ENCODE measurements around the gene AGER.
A peak's percentile ranks its signal among the peaks of the same experiment; 100 is the strongest.
"Not testable (repeated sequence)": the region's sequence is repeated elsewhere in the genome, so short reads cannot be mapped to it uniquely, and the experiment has no call there.

AGER gene

DNA sequence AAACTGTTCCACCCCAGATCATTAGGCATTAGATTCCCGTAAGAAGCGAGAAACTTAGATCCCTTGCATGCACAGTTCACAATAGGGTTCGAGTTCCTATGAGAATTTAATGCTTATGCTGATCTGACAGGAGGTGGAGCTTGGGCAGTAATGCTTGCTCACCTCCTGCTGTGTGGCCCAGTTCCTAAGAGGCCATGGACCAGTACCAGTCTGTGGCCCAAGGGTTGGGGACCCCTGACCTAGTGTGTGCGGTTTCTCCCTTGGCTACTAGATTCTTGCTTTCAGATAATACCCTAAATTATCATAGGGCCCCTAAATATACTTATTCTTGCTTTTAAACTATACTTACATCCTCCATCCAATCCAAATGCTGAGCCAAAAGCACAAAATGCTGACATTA is 10.3 kb upstream of the AGER start:
- no peaks in the 10 kb centered on the region for H3K27me3 Mint-ChIP-seq (ENCODE audit: low read depth)
- H3K4me1 Mint-ChIP-seq (ENCODE audit: low read depth), result peaks cover 27% of the 10 kb centered on the region
- H3K9me3 Mint-ChIP-seq, result no peaks in the 10 kb centered on the region
- H3K27ac Mint-ChIP-seq, result no peak overlapping the region
- H3K36me3 Mint-ChIP-seq (ENCODE audit: low read depth), result peaks cover 26% of the 10 kb centered on the region
- peak overlapping the region; percentile 100 for H3K4me3 Mint-ChIP-seq
- DNase-seq (ENCODE audit: low spot score), result no peak

DNA sequence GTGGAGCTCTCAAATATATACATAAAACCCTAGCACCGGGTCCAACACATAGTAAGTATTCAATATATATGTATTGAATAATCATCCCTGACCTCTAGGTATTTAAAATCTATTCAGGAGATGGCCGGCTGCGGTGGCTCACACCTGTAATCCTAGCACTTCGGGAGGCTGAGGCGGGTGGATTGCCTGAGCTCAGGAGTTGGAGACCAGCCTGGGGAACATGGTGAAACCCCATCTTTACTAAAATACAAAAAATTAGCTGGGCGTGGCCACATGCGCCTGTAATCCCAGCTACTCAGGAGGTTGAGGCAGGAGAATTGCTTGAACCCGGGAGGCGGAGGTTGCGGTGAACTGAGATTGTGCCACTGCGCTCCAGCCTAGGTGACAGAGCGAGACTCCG is 9.0 kb upstream of the AGER start:
- not testable (repeated sequence) for H3K27me3 Mint-ChIP-seq (ENCODE audit: low read depth); H3K9me3 Mint-ChIP-seq; DNase-seq (ENCODE audit: low spot score)
- Mint-ChIP-seq H3K4me1 (ENCODE audit: low read depth) (peaks cover 37% of the 10 kb centered on the region), H3K27ac (peak overlapping the region; percentile 97), H3K36me3 (ENCODE audit: low read depth) (peaks cover 37% of the 10 kb centered on the region), H3K4me3 (peak overlapping the region; percentile 100)

DNA sequence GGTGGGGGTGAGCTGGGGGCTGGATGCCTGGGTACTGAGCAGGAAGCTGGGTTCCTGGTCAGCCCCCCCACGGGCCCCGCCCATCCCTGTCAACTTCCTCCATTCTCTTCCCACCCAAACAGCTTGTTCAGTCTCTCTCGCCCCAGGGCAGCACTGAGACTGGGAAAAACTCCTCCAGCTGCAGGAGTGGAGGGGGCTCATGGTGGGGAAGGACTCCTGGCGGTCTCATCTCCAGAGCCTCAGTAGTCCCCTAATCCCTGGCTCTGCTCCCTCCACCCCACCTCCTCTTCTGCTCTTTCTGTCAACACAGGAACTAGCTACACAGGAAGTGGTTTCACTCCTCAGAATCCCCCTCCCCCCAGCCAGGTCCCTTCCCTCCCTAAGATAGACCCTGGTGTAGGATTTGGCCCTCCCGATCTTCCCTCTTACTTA is 8.6 kb upstream of the AGER start, which contains the start of gene GPSM3:
Gene GPSM3 (minus strand): TSS at position 36 of the 432 bp plus-strand sequence. CDS start 130 bp downstream, outside the sequence.
- Mint-ChIP-seq H3K36me3 (ENCODE audit: low read depth) (peaks cover 42% of the 10 kb centered on the region), H3K27me3 (ENCODE audit: low read depth) (no peaks in the 10 kb centered on the region), H3K4me3 (peak within 1 kb of the TSS; percentile 100), H3K9me3 (no peaks in the 10 kb centered on the region), H3K27ac (peak within 1 kb of the TSS; percentile 97), H3K4me1 (ENCODE audit: low read depth) (peaks cover 37% of the 10 kb centered on the region)
- DNase-seq (ENCODE audit: low spot score), result peak; percentile 56

DNA sequence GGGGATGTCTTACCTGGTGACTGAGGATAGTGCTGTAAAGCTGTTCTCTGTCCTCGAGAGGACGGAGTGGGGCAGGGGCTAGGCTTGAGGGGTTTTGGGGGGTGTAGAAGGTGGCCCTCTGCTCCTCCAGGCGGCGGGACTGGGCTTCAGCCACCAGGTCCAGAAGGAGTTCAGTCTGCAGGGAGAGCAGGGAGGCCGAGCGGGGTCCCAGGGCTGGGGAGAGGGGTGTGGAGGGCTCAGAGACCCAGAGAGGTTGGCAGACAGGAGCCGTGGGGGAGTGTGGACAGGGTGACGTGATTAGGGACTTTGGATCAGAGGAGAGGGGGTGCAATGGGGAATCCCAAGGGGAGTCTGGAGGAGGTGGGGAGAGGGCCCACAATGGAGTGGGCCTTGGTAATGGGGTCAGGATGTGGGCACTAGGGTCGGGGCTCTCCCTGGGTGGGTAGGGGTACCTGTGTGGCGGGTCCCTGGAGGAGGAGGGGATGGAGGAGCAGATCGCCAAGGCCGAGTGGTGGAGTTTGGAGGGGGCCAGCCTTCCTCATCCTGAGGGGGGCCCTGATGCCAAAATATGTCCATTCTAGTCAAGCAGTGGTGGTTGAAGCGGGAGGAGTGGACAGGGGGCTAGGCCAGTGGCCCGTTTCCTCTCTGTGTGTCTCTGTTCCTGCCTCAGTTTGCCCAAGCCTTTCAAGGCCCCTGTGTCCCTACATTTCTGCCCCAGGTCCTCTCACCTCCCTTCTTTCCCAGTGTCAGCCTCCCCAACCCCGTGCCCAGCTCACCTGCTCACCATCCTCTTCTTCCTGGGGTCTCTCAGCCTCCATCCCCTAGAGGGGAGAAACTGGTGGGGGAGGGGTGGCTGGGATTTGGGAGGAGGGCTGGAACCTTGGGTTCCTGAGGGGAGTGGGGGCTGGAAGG is 7.9 kb upstream of the AGER start:
- Mint-ChIP-seq H3K27me3 (ENCODE audit: low read depth) (no peaks in the 10 kb centered on the region), H3K27ac (peak overlapping the region; percentile 97), H3K36me3 (ENCODE audit: low read depth) (peaks cover 49% of the 10 kb centered on the region), H3K4me1 (ENCODE audit: low read depth) (peaks cover 42% of the 10 kb centered on the region), H3K4me3 (peak overlapping the region; percentile 100), H3K9me3 (no peaks in the 10 kb centered on the region)
- no peak for DNase-seq (ENCODE audit: low spot score)

DNA sequence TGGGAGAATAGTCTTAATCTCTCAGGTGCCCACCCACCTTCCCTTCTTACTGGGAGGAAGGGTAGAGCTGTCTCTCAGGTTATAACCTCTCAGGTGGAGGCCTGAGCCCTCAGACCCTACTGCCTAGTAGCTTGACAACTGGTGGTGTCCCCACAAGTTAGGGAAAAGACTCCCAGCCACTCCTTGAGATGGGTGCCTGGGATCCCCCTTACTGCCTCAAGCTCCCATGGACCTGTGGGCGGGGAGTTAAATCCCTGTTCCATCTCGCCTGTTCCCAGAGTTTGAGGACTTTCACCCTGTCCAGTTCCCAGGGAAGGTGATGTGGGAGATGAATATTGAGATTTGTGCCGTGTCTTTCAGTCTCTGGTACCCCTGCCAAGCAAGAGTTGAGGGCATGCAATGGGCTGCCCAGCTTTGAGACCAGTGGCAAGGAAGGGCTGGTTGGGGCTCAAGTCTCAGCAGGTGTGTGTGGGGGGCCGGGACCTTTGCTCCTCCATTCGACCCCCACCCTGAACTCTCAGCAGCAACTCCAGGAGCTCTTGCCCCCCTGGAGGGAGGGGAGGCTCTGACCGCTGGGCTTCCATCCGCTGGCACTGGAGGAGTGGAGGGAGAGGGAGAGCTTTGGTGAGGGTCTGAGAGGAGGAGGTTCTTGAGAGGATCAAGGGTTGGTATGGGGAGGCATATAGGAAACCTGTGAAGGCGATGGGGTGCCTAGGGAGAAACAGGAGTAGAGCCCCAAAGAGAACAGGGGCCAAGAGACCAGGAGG is 7.0 kb upstream of the AGER start:
- H3K4me3 Mint-ChIP-seq, result peak overlapping the region; percentile 100
- H3K27me3 Mint-ChIP-seq (ENCODE audit: low read depth), result no peaks in the 10 kb centered on the region
- peaks cover 57% of the 10 kb centered on the region for H3K36me3 Mint-ChIP-seq (ENCODE audit: low read depth)
- DNase-seq (ENCODE audit: low spot score), result no peak
- H3K27ac Mint-ChIP-seq, result peak overlapping the region; percentile 97
- no peaks in the 10 kb centered on the region for H3K9me3 Mint-ChIP-seq
- peaks cover 46% of the 10 kb centered on the region for H3K4me1 Mint-ChIP-seq (ENCODE audit: low read depth)

DNA sequence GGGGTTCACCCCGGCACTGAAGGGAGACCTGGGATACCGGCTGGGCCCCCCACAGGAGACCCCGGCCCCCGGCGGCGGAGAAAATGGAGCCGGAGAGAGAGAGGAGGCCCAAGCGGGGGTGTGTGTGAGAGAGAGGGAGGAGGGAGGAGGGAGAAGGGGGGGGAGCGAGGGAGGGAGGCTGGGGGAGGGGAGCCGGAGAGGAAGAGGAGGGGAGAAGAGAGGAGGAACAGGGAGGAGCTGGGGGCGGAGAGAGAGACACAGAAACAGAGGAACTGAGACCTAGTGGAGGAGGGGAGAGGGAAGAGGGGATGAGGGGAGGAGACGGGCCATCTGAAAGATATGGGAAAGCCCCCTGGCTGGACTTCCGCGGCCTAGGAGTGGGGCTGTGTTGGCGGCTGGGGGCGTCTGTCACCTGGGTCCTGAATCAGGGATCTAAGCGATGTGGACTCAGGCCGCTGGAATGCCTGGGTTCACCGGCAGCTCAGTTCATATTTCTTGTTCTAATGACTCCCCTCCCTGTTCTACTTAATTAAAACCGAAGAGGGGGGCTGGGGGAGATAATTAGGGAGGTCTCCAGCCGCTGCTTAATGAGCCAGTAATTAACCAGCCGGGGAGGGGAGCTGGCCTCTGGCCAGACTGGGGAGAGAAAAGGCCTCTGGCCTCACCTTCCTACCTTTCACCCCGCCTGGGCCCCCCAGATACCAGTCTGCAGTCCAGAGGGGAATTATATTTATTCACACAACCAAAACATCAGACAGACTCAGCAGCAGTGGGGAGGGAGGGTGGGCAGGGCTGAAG is 6.2 kb upstream of the AGER start, which contains the start of gene PBX2:
Gene PBX2 (minus strand): TSS at position 149 of the 798 bp plus-strand sequence. CDS start 287 bp downstream, outside the sequence.
- Mint-ChIP-seq H3K9me3 (no peaks in the 10 kb centered on the region), H3K27me3 (ENCODE audit: low read depth) (no peaks in the 10 kb centered on the region), H3K4me3 (peak within 1 kb of the TSS; percentile 100), H3K4me1 (ENCODE audit: low read depth) (peaks cover 46% of the 10 kb centered on the region), H3K27ac (peak within 1 kb of the TSS; percentile 97), H3K36me3 (ENCODE audit: low read depth) (peaks cover 65% of the 10 kb centered on the region)
- DNase-seq (ENCODE audit: low spot score), result peak; percentile 75

DNA sequence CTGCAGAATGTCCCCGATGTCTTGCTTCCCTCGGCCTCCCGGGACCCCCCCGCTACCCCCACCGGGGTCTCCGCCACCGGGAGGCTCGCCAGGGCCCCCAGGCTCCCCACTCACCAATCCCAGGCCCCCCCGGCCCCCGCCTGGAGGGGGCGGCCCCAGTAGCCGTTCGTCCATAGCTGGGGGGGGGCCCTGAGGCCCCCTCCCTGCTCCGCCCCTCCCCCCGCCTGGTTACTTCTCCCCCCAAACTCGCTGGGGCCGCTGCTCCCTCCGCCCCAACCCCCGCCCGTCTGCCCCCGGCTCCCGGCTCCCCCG is 5.6 kb upstream of the AGER start:
- peak overlapping the region; percentile 77 for H3K27ac Mint-ChIP-seq
- H3K4me1 Mint-ChIP-seq (ENCODE audit: low read depth), result peaks cover 42% of the 10 kb centered on the region
- H3K27me3 Mint-ChIP-seq (ENCODE audit: low read depth), result no peaks in the 10 kb centered on the region

DNA sequence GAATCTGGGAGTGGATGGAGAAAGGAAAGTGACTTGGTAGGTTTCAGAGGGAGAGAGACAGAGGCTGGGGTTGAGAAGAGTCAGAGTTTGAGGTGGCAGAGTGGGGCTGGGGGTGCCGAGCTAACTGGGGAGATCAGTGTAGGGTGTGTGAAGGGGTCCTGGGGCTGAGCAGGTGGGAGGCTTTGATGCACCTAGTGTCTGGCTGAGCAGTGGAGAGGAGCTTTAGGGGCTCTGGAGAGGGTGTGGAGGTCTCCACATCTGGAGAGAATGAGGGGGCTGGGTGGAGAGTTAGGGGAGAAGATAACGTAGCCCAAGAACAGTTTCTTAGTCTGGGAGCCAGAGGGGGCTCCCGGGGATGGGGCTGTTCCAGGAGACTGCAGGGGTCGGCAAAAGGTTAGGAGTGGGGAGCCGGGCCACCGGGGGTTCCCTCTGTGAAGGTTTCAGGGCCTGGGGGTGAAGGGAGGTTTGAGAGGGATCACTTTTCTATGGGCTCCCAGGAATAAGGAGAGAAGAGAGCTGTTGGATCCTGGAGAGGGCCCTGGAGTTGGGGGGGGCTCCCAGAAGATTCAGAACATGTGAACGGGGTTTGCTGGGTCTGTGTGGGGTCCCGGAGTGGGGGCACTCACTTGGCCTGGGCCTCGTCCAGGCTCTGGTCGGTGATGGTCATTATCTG is 5.2 kb upstream of the AGER start:
- Mint-ChIP-seq H3K4me1 (ENCODE audit: low read depth) (peaks cover 38% of the 10 kb centered on the region), H3K27ac (peak overlapping the region; percentile 77), H3K36me3 (ENCODE audit: low read depth) (peaks cover 67% of the 10 kb centered on the region), H3K4me3 (peak overlapping the region; percentile 84), H3K27me3 (ENCODE audit: low read depth) (no peaks in the 10 kb centered on the region), H3K9me3 (no peaks in the 10 kb centered on the region)
- no peak for DNase-seq (ENCODE audit: low spot score)

More for the DNA sequence above, 5.6 kb upstream of the AGER start:
- DNase-seq (ENCODE audit: low spot score), result no peak
- Mint-ChIP-seq H3K36me3 (ENCODE audit: low read depth) (peaks cover 65% of the 10 kb centered on the region), H3K9me3 (no peaks in the 10 kb centered on the region), H3K4me3 (peak overlapping the region; percentile 84)

DNA sequence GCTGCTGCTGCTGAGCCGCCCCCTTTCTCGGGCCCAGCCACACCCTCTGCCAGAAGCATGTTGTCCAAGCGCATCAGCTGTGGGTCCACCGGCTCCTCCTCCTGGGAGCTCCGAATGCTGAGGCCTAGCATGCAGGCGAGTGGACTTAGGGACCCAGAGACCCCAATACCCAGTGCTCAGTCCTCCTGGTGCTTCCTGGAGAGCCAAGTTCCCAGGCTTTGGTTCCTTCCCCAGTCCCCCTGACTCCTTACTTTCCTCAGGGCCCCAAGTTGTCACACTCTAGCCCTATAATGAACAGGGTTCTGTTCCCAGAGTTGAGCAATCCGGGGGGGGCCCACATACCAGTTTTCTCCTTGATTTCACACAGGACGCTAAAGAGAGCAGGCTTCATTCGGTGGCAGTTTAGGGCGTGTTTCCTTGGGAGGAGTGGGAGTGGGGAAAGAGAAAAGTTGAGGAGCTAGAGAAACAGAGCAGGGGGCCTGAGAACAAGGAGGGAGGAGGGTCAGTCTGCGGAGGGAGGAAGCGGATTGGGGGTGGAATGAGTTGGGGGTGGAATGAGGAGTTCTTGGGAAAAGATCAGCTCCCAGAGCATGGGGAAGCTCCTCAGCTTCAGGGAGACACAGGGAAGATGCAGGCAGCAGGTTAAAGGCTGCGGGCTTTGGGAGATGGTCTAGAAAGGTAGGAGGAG is 4.5 kb upstream of the AGER start:
- DNase-seq (ENCODE audit: low spot score), result no peak
- Mint-ChIP-seq H3K4me3 (peak overlapping the region; percentile 84), H3K36me3 (ENCODE audit: low read depth) (peaks cover 71% of the 10 kb centered on the region), H3K27ac (peak overlapping the region; percentile 77), H3K27me3 (ENCODE audit: low read depth) (no peaks in the 10 kb centered on the region), H3K9me3 (no peaks in the 10 kb centered on the region), H3K4me1 (ENCODE audit: low read depth) (peaks cover 31% of the 10 kb centered on the region)

DNA sequence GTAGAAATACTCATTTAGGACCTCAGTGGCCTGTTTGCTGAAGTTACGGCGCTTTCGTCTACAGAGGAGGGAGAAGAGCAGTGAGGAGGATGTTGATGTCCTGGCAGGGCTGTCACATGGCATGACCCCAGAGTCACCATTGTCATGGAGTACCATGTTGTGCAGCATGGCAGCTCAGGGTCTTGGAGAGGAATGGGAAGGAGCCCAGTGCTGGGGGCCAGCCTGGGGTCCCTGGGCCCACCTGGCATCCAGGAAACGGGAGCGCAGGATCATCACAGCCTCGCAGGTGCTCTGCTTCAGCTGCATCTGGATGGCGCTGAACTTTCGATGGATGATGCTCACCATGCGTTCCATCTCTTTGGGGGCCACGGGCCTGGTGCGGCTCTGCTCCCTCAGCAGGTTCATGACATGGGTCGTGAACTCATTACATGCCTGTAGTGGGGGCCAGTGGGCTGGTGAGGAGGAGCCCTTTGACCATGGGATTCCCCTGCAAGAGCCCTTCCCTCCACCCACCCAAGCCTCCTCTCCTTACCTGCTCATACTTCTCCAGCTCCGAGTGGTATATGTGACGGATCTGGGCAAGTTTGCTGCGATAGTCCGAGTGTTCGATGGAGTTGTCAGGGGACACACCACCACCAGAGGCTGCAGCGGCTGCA is 3.8 kb upstream of the AGER start:
- H3K27me3 Mint-ChIP-seq (ENCODE audit: low read depth); DNase-seq (ENCODE audit: low spot score): not testable (repeated sequence)
- peaks cover 75% of the 10 kb centered on the region for H3K36me3 Mint-ChIP-seq (ENCODE audit: low read depth)

DNA sequence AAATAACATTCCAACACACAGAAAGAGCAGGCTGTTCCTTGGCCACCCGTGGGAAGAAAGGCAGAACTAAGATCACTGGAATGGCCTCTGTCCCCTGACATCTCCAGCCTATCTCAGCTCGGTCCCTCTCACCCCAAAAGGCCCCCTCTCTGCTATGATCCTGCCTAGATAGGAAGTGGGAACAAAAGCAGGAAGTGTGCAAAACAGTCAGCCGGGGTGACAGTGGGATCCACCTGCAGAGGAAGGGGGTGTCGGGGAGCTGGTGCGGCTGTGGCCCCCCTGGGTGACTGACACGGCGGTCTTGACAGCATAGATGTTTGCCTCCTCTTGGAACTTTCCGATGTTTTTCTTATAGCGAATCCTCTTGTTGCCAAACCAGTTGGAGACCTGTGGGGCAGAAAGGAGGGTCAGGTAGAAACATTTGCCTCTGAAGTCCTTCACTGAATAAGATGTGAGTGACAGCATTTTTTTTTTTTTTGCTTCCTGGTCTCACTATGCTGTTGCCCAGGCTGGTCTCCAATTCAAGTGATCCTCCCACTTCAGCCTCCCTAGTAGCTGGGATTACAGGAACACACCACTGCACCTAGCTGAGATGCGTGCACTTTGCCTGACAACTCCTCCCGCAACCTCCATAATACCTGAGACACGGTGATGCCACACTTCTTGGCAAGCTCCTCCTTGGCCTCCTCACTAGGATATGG is 3.1 kb upstream of the AGER start:
- Mint-ChIP-seq H3K27me3 (ENCODE audit: low read depth) (no peaks in the 10 kb centered on the region), H3K4me3 (peak overlapping the region; percentile 64), H3K27ac (peak overlapping the region; percentile 81), H3K4me1 (ENCODE audit: low read depth) (peaks cover 27% of the 10 kb centered on the region), H3K9me3 (no peaks in the 10 kb centered on the region), H3K36me3 (ENCODE audit: low read depth) (peaks cover 72% of the 10 kb centered on the region)
- no peak for DNase-seq (ENCODE audit: low spot score)

More for the DNA sequence above, 3.8 kb upstream of the AGER start:
- peak overlapping the region; percentile 81 for H3K27ac Mint-ChIP-seq
- H3K4me1 Mint-ChIP-seq (ENCODE audit: low read depth), result peaks cover 28% of the 10 kb centered on the region
- H3K9me3 Mint-ChIP-seq, result not testable (repeated sequence)
- peak overlapping the region; percentile 52 for H3K4me3 Mint-ChIP-seq

Measured in T-helper 2 cell treated with Interferon-gamma antibody and Interleukin-4, amounts not matched to agents 5 μg/mL and 100 μg/mL, for 36 hours (primary cell).